Retinal pigment epithelial cell (primary cell): ENCODE measurements around the gene GPRIN1.

Experiments used
- DNase-seq: peaks from one replicate; pipeline ENCODE4 v3.0.0-alpha.2; 2010; ENCODE audit warnings: low read depth
- H3K4me3 ChIP-seq: 2 replicates; pipeline ENCODE4 v1.5.1; 2011; ENCODE audit warnings: mild to moderate bottlenecking, low read length, control low read depth, moderate library complexity
- TF ChIP-seq, protein P1 (sequence below): conservative IDR thresholded peaks from 2 replicates; pipeline ENCODE4 v1.5.1; 2011; ENCODE audit warnings: low read depth, low read length, control low read depth, inconsistent platforms

The GPRIN1 gene

DNA sequence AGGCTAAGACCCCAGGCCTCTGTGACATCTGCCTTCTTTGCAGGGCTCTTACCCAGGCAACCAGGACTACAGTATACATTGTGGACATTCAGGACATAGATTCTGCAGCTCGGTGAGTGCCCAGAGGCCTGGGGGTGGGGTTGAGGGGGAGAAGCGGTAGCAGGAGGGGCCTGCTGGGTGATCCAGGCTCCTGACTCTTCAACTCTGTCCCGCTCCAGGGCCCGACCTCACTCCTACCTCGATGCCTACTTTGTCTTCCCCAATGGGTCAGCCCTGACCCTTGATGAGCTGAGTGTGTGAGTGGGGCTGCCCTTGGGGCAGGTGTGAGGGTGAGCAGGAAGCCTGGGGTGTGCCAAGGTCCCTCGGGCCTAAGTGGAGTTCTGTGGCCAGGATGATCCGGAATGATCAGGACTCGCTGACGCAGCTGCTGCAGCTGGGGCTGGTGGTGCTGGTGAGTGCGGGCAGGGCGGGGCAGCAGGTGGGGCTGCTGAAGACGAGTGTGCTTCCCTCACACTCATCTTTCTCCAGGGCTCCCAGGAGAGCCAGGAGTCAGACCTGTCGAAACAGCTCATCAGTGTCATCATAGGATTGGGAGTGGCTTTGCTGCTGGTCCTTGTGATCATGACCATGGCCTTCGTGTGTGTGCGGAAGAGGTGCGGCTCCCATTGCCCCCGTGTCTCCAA is 19.8 kb downstream of the GPRIN1 start:
- no peak for DNase-seq
- TF ChIP-seq, protein P1, sequence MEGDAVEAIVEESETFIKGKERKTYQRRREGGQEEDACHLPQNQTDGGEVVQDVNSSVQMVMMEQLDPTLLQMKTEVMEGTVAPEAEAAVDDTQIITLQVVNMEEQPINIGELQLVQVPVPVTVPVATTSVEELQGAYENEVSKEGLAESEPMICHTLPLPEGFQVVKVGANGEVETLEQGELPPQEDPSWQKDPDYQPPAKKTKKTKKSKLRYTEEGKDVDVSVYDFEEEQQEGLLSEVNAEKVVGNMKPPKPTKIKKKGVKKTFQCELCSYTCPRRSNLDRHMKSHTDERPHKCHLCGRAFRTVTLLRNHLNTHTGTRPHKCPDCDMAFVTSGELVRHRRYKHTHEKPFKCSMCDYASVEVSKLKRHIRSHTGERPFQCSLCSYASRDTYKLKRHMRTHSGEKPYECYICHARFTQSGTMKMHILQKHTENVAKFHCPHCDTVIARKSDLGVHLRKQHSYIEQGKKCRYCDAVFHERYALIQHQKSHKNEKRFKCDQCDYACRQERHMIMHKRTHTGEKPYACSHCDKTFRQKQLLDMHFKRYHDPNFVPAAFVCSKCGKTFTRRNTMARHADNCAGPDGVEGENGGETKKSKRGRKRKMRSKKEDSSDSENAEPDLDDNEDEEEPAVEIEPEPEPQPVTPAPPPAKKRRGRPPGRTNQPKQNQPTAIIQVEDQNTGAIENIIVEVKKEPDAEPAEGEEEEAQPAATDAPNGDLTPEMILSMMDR = no peak
- H3K4me3 ChIP-seq = no peak overlapping the region

DNA sequence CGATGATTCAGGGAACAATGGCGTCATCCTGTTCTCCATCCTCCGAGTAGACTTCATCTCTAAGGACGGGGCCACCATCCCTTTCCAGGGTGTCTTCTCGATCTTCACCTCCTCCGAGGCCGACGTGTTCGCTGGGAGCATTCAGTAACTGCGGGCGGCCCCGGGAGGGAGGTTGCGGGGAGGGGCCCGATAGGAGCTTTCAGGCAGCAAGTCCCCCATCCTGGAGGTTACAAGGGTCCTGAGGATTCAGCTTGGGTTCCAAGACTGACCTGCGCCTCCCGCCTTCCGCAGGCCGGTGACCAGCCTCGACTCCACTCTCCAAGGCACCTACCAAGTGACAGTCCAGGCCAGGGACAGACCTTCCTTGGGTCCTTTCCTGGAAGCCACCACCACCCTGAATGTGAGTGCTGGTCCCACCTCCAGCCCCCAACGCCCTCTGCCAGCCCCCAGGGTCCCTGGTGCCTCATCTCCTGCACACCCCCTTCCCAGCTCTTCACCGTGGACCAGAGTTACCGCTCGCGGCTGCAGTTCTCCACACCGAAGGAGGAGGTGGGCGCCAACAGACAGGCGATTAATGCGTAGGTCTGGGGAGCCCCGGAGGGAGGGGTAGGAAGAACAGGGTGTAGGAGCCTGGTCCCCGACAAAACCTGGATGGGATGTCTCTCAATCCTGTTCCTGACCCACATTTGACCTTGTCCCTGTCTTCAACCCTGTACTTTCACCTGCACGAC is 20.8 kb downstream of the GPRIN1 start:
- DNase-seq = no peak
- TF ChIP-seq, protein P1 = no peak
- no peak overlapping the region for H3K4me3 ChIP-seq

DNA sequence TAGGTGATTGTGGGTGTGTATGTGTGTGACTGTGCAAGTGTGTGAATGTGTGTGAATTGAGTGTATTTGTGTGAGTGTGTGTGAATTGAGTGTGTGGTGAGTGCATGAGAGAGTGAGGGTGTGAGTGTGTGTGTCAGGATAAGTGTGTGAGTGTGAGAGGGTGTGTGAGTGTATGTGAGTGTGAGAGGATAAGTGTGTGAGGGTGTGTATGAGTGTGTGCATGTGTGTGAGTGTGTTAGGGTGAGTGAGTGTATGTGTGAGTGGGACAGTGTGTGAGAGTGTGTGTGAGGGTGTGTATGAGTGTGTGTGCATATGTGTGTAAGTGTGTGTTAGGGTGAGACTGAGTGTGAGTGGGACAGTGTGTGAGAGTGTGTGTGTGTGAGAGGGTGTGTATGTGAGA is 21.7 kb downstream of the GPRIN1 start:
- no peak overlapping the region for H3K4me3 ChIP-seq
- TF ChIP-seq, protein P1 = no peak
- no peak for DNase-seq

DNA sequence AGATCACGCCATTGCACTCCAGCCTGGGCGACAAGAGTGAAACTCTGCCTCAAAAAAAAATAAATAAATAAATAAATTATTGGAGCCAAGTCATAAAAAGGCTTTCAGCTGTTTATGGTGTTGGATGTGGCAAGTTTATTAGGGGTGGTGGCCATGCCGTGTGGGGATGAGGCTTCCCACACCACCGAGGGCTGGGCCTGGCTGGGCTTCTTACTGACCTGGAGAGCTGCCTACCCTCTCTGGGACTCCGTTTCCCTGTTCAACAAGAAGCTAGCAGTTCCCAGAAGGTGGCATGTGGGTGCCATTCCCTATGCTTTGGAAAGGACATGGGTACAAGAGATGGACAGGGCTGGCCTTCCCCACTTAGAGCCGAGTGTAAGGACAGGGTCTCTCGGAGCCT is 22.6 kb downstream of the GPRIN1 start:
- no peak for DNase-seq
- TF ChIP-seq, protein P1 = no peak

DNA sequence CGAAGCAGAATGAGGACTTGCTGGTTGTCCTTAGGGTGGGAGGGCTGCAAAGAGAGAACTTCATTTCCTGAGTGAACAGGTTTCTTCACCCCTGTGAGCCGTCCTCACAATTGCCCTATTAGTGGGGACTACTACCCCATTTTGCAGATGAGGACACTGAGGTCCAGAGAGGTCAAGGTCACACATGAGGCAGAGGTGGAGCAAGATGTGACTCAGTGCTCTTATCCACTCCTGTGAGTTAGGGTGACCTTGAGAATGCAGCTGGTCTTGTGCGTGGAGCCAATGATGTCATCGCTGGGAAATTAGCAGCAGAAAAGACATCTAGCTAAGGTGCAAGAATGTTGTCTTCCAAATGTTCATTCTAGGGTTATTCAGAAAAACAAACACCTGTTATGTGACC is 26.9 kb downstream of the GPRIN1 start:
- TF ChIP-seq, protein P1 = no peak
- no peak overlapping the region for H3K4me3 ChIP-seq
- no peak for DNase-seq

More for the DNA sequence above, 22.6 kb downstream of the GPRIN1 start:
- no peak overlapping the region for H3K4me3 ChIP-seq

DNA sequence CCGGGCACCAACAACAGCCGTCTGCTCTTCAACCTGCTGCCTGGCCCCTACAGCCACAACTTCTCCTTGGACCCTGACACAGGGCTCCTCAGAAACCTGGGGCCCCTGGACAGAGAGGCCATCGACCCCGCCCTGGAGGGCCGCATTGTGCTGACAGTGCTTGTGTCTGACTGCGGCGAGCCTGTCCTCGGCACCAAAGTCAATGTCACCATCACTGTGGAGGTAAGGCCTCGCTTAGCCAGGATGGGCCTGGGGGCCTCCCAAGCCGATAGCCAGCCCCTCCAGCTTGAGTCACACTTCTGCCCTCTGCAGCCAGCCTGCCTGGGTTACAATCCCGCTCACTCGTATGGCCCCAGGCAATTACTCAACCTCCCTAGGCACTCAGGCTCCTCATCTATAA is 28.6 kb downstream of the GPRIN1 start:
- TF ChIP-seq, protein P1 = no peak
- DNase-seq = no peak
- no peak overlapping the region for H3K4me3 ChIP-seq

DNA sequence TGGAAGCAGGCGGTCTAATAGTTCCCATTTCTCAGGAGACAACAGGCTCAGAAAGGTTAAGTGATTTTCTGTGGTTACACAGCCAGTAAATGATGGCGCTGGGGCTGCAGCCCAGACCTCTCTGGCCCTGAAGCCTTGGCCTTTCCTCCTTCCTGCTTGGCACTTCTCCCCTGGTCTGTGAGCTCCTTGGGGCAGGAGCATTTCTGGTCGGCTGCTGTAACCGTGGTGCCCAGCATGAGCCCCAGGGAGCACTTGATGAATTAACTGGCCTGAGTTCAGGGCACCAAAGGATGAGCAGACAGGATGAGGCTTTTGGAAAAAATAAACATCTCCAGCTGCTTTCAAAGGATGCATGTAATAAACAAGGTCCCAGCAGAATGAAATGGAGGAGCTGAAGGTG is 30.6 kb downstream of the GPRIN1 start:
- DNase-seq = no peak
- TF ChIP-seq, protein P1 = no peak
- H3K4me3 ChIP-seq = no peak overlapping the region
